Loucy (cell line): ENCODE results near the gene PGRMC1.

ENCODE experiments used
- H2AFZ ChIP-seq: fragments of 200-600 bp; sonication (generic); 2 replicates; pipeline ENCODE4 v1.6.0; 2016; ENCODE audit warnings: antibody characterized with exemption, mild to moderate bottlenecking, low read length, moderate library complexity
- H3F3A ChIP-seq: fragments of 200-600 bp; 2 replicates; pipeline ENCODE4 v1.6.0; 2016; ENCODE audit warnings: antibody characterized with exemption, low read depth, mild to moderate bottlenecking
- H3K27me3 ChIP-seq: fragments of 200-600 bp; sonication (generic); 2 replicates; pipeline ENCODE4 v1.6.1; 2014; ENCODE audit warnings: low read length, mild to moderate bottlenecking; ENCODE audit not compliant: insufficient read depth, poor library complexity, severe bottlenecking
- H3K36me3 ChIP-seq: fragments of 200-600 bp; sonication (generic); 2 replicates; pipeline ENCODE4 v1.6.1; 2016; ENCODE audit warnings: low read length; ENCODE audit not compliant: insufficient read depth
- H3K4me1 ChIP-seq: fragments of 200-600 bp; sonication (generic); 2 replicates; pipeline ENCODE4 v1.5.1; 2014; ENCODE audit warnings: low read length, mild to moderate bottlenecking; ENCODE audit not compliant: insufficient read depth, poor library complexity, severe bottlenecking
- H3K4me2 ChIP-seq: fragments of 200-600 bp; sonication (generic); 2 replicates; pipeline ENCODE4 v1.6.0; 2014; ENCODE audit warnings: antibody characterized with exemption, low read length, low read depth, mild to moderate bottlenecking; ENCODE audit not compliant: poor library complexity, severe bottlenecking
- H3K4me3 ChIP-seq: fragments of 200-600 bp; sonication (generic); 2 replicates; pipeline ENCODE4 v1.5.1; 2014; ENCODE audit warnings: low read length, mild to moderate bottlenecking, mixed read lengths; ENCODE audit not compliant: poor library complexity, severe bottlenecking
- H3K79me2 ChIP-seq: fragments of 200-600 bp; sonication (generic); 2 replicates; pipeline ENCODE4 v1.6.1; 2014; ENCODE audit warnings: low read length; ENCODE audit not compliant: insufficient read depth
- H3K9ac ChIP-seq: fragments of 200-600 bp; sonication (generic); 2 replicates; pipeline ENCODE4 v1.6.0; 2014; ENCODE audit warnings: mild to moderate bottlenecking, low read depth, low read length, moderate library complexity; ENCODE audit not compliant: poor library complexity, severe bottlenecking
- H3K9me2 ChIP-seq: fragments of 200-600 bp; sonication (generic); replicated peaks from 2 replicates; pipeline ENCODE4 v1.6.1; 2016; ENCODE audit warnings: low read depth, low read length, mixed read lengths
- H3K9me3 ChIP-seq: fragments of 200-600 bp; sonication (generic); 2 replicates; pipeline ENCODE4 v1.6.1; 2014; ENCODE audit warnings: mild to moderate bottlenecking, antibody characterized with exemption, low read length, low read depth; ENCODE audit not compliant: insufficient read depth
- H4K20me1 ChIP-seq: fragments of 200-600 bp; sonication (generic); 2 replicates; pipeline ENCODE4 v1.6.0; 2014; ENCODE audit warnings: antibody characterized with exemption, low read length, mild to moderate bottlenecking; ENCODE audit not compliant: insufficient read depth, poor library complexity, severe bottlenecking
- CTCF ChIP-seq: fragments of 200-600 bp; sonication (generic); conservative IDR thresholded peaks from 2 replicates; pipeline ENCODE4 v1.5.1; 2014; ENCODE audit warnings: mild to moderate bottlenecking, antibody characterized with exemption, low read length
- EZH2phosphoT487 ChIP-seq: fragments of 200-600 bp; IDR thresholded peaks from 2 replicates; pipeline ENCODE4 v1.6.1; 2018; ENCODE audit warnings: antibody characterized with exemption, mild to moderate bottlenecking, moderate library complexity, borderline replicate concordance

PGRMC1 gene

GRCh38 chrX:119240356-119240755 is 4.3 kb downstream of the PGRMC1 start:
- Histone ChIP-seq H3K4me2 (peak overlapping the region; percentile 85), H3K9me3 (no peaks in the 10 kb centered on the region), H3K4me3 (peak overlapping the region; percentile 93), H2AFZ (no peak overlapping the region), H4K20me1 (peaks cover 44% of the 10 kb centered on the region), H3K4me1 (peaks cover 35% of the 10 kb centered on the region), H3F3A (no peaks in the 10 kb centered on the region), H3K36me3 (peaks cover 14% of the 10 kb centered on the region; the same call in 1 of the 2 replicates), H3K9me2 (no peaks in the 10 kb centered on the region), H3K27me3 (no peaks in the 10 kb centered on the region), H3K79me2 (peaks cover 61% of the 10 kb centered on the region), H3K9ac (no peak overlapping the region)
- no peak for TF ChIP-seq CTCF
- TF ChIP-seq EZH2phosphoT487, result no peak

- Histone ChIP-seq H3K4me2 (no peak overlapping the region), H3K4me3 (no peak overlapping the region), H3K27me3 (no peaks in the 10 kb centered on the region), H2AFZ (no peak overlapping the region), H3K4me1 (no peaks in the 10 kb centered on the region), H3F3A (no peaks in the 10 kb centered on the region), H3K9me3 (no peaks in the 10 kb centered on the region), H3K9me2 (no peaks in the 10 kb centered on the region), H3K79me2 (0 out of 2 replicates have a peak, but pooled peaks cover 3% of the 10 kb centered on the region), H4K20me1 (no peaks in the 10 kb centered on the region), H3K9ac (no peak overlapping the region), H3K36me3 (peaks cover 21% of the 10 kb centered on the region; the same call in 1 of the 2 replicates)
- TF ChIP-seq CTCF (no peak), EZH2phosphoT487 (no peak)
These were observed 11.6 kb downstream of the PGRMC1 start for GRCh38 chrX:119247702-119248101.

GRCh38 chrX:119249891-119250290 is 13.8 kb downstream of the PGRMC1 start:
- Histone ChIP-seq H3K27me3 (no peaks in the 10 kb centered on the region), H2AFZ (no peak overlapping the region), H3F3A (no peaks in the 10 kb centered on the region), H3K9me2 (no peaks in the 10 kb centered on the region), H3K9me3 (no peaks in the 10 kb centered on the region), H3K4me2 (no peak overlapping the region), H3K4me1 (no peaks in the 10 kb centered on the region), H3K36me3 (peaks cover 8% of the 10 kb centered on the region; the same call in 1 of the 2 replicates), H3K79me2 (no peaks in the 10 kb centered on the region), H3K4me3 (no peak overlapping the region), H3K9ac (no peak overlapping the region), H4K20me1 (no peaks in the 10 kb centered on the region)
- TF ChIP-seq EZH2phosphoT487 (no peak), CTCF (no peak)
